Activated CD4-positive, CD25-positive, alpha-beta regulatory T cell treated with anti-CD3 and anti-CD28 coated beads, Interleukin-2, amount 50 U/mL, for 16 hours (primary cell): ENCODE measurements around the gene ACYP2.

Experiments
- DNase-seq: peaks from one replicate; pipeline ENCODE4 v3.0.0-alpha.2; 2020; ENCODE audit warnings: low read depth, low spot score

Gene ACYP2

DNA sequence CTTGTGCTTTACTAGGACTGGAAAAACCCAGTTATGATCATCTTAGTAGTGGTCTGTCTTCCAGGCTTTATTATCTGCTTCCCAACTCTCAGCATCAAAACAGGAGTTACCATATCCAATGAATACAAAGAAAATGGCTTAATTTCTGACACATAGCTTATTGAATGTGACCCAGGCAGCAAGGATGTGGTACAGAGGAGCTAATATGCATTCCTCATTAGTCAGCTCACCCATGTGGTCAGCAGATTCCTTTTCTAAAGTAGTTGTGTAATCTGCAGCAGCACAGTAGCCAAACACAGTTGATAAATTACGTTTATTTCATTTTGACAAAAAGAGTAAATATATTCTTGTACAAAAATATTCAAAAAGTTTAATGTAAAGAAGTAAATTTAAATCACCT lies 97.0 kb downstream of the ACYP2 start:
- DNase-seq, result no peak

DNA sequence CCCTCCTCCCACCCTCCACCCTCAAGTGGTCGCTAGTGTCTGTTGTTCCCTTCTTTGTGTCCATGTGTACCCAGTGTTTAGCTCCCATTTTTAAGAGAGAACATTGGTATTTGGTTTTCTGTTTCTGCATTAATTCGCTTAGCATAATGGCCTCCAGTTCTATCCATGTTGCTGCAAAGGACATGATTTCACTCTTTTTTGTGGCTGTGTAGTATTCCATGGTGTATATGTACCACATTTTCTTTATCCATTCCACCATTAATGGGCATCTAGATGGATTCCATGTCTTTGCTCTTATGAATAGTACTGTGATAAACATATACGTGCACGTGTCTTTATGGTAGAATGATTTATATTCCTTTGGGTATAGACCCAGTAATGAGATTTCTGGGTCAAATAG lies 97.7 kb downstream of the ACYP2 start:
- DNase-seq, result no peak

DNA sequence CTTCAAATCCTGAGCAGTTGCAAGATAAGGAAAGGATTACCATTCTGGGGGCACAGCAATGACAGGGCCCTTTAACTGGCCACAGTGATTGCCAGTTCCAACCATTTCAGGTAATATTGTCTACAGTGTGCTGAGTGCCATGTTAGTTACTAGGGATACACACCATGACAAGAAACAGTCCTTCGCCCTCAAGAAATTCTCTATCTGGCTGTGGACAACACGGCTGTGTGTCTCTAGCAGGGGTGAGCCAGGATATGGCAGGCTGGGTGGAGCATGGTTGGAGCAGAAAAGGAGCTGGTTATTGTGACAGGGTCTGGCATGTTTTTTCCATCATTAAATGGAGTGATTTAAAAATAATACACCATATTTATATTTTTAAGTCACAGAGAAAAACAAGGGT lies 109.6 kb downstream of the ACYP2 start:
- no peak for DNase-seq

DNA sequence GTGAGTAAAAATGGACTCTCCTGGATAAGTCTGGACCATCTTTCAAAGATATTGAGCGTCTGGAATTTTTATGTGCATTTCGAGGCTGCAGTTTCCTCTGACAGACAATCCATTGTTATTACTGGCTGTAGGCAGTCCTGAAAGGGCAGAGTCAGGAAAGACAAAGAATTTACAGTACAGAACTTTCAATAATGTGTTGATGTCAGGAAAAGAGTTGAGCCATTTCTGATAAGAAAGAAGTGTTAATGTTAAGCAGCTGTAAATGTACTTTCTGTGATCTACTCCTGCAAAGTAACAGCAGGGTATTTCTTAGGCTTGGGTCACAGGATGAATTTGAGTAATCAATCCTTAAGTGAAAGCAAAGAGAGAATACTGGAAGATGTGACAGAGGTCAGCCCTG lies 110.8 kb downstream of the ACYP2 start:
- DNase-seq, result no peak

DNA sequence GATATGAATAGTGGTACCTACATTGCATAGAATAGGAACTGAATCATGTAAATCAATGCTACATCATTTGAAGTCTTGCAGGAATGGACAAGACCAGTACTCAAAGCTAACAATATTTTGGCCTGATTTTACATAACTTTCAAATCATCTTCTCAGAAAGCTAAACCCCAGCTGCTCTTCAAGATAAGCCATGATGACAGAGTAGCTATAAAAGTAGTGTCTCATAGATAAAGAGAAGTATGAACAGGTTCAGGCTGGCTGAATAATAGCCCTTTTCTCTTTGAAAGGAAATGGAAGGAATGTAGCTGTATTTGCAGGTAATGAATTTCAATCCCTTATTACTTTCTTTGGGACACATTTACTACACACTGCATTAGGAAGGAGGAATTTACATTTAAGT lies 112.4 kb downstream of the ACYP2 start:
- DNase-seq, result no peak

DNA sequence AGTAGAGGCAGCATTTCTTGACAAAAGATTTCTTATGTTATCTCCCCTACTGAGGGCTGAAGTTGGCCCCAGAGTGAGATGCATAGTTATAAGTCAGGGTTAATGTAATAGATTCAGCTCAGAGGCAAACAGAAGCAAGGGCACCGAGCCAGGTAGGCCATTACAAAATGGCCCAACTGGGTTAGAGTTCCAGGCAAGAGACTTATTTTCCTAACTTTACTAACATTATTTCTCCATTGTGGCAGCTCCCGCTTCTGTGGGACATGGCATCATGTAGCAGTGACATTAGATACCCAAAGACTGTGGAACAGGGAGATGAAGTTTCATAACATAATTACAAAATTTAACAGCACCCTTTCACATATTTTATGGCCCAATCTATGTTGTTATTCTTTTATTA lies 113.5 kb downstream of the ACYP2 start:
- DNase-seq, result no peak

DNA sequence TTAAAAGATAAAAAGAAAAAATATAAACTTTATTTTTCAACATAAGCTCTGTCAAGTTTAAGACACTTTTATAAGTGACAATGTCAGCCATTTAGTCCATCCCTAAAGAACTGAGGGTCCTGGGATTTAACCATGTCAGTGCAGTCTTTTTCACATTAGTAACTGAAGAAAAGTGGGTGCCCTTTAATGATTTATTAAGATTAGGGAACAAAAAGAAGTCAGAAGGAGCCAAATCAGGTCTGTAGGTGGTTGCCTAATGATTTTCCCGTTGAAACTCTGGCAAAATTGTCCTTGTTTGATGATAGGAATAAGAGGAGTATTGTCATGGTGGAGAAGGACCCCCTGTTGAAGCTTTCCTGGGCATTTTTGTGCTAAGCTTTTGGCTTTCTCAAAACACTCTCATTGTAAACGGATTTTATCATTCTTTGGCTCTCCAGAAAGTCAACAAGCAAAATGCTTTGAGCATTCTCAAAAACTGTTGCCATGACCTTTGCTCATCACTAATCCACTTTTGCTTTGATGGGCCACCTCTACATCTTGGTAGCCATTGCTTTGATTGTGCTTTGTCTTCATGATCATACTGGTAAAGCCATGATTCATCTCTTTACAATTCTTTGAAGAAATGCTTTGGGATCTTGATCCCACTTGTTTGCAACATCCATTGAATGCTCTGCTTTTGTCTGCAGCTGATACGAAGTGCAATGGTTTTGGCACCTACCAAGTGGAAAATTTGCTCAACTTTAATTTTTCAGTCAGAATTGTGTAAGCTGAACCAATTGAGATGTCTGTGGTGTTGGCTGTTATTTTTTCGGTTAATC lies 118.6 kb downstream of the ACYP2 start:
- DNase-seq, result no peak

DNA sequence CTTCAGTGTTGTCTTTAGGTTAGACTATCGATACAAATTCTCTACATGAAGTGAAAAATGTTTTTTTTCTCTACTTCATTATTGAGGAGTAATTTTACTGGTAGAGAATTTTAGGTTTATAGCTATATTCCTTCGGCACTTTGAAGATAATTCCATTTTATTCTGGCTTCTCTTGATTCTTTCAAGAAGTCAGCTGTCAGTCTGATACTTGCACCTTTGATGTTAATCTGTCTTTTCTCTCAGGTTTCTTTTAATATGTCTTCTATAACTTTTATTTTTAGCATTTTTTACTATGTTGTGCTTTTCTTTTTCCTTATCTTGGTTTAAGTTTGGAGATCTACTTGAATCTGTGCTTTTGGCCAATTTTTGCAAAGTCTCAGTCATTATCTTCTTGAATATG lies 122.0 kb downstream of the ACYP2 start:
- no peak for DNase-seq

DNA sequence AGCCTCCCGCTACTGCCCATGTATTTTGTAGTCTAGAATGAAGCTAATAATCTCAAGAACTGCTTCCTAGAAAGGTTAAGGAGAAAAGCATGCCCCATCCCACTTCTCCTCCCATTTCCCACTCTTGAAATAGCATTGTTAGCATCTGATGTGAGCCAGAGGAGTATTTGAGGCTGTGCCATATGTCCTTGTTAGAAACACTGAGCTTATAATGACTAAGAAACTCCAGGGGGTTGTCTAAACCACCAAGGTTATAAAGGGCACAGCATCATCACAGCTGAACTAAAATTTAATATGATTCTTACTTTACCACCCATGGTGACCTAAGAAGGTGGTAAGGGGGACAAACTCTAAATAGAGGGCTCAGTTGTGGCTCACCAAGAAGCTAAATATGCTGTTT lies 124.0 kb downstream of the ACYP2 start:
- DNase-seq, result no peak

DNA sequence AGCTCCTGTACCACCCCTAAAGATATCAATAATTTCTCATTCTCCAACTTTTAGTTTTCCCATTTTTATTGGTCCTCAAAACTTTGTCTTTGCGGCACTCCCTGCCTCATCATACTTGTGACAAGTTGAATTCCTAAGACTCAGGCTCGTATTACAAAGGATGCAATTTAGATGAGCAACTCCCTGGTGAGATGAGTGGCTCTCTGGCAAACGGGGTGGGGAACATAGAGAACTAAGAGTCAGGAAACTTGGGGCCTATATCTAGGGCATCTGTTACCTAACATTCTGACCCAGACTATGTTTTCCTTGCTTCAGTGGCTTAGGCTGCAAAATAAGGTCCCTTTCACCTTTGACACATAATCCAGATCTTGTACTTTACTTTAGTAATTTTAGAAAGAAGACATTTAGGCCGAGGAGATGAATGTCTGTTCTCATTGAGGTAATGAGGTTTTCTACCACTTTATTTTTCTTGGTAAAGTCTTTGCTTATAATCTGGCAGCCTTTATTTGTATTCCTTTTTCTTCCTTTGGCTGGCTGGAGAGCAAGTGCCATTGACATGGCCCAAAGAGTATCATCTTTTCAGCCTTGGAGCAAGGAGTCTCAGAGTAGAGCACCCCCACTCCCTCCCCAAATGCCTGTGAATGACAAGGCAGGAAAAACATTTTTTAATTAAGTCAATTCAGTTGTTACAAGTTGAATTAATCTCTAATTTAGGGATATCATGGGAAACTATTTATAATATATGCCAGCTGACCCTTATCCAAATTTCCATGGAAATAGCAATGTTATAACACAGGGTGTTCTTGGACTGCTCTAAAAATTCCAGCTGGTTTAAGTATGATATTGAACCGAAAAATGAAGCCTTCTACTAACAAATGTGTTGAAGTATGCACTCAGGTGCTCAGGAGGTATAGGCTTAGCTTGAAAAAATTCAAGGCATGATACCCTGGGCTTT lies 125.4 kb downstream of the ACYP2 start:
- DNase-seq, result no peak

DNA sequence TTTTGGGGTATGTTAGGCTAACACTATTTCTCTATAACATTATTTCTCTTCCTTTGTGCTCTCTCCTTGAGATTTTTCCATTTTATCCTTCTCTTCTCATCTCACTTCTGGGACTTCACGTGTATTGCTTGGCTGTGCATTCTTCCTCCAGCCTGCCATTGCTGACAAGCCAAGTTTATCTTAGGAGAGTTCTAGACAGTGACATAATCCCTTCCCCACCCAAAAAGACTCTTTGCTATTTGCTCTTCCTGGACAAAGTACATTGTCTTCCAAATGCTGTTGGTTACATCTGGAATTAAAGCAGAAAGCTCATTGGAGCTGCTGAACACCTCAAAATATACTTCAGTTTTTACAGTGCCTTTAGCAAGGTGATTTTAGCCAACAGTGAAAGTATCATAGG lies 131.7 kb downstream of the ACYP2 start:
- no peak for DNase-seq

DNA sequence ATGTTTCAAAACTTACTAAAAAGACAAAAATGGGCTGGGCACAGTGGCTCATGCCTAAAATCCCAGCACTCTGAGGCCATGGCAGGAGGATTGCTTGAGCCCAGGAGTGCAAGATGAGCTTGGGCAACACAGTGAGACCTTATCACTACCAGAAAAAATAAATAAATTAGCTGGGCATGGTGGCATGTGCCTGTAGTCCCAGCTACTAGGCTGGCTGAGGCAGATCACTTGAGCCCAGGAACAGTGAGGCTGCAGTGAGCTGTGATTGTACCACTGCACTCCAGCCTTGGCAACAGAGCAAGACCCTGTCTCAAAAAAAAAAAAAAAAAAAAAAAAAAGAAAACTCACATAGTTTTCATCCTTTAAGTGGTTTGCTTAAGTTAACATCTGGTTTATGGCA lies 134.2 kb downstream of the ACYP2 start:
- no peak for DNase-seq

DNA sequence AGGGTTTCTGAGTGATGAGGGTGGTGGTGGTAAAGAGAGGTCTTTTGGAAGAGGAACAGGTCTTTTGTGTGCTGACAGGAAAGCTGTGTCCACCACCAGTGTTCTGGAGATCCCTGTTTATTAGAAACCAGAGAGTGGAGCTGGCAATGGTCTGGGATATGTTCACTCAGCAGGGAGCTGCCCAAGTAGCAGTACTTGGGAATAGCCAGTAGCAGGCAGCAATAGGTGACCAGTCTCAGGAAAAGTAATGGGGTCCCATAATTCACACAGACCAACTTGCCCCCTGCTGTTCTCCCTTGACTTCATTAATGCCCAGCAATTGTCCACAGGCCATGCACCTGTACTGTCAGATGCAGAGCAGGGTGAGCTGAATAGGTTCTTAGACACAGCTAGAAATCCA lies 138.8 kb downstream of the ACYP2 start:
- no peak for DNase-seq

DNA sequence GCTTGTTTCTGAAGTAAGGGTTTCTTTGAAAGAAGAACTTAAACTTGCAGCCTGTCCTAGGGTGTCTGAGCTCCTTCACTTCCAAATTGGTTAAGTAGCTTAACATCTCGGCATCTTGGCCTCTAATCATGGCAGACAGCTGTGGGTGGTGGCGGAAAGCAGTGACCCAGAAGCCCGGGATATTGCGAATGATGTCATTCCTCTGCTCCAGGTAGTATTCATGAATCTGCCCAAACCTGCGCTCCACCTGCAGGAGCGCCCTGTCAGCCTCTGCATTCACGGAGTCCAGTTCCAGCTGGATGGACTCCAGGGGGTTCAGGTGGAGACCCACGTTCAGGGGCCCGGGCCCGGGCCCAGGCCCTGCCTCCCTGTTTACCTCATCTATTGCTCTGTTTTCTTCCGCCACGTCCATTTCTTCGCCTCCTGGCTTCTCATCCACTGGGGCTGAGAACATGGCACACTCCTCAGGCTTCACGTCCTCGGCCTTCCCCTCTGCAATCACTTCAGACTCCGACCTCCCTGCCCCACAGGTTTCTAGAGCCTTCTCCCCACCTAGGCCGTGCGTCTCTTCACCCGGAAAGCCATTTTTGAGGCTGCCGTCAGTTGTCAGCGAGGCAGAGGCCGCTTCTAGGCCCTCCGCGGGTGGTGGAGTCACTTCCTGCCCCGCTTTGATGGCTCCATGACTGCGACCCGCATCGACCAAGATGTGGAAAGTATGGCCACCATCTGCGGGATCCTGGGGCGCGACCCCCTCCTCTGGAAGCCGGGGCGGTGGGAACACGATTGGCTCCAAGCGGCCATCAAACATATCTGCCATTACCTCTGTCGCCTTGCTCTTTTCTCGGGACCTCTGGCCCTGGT lies 140.0 kb downstream of the ACYP2 start:
- DNase-seq, result no peak

DNA sequence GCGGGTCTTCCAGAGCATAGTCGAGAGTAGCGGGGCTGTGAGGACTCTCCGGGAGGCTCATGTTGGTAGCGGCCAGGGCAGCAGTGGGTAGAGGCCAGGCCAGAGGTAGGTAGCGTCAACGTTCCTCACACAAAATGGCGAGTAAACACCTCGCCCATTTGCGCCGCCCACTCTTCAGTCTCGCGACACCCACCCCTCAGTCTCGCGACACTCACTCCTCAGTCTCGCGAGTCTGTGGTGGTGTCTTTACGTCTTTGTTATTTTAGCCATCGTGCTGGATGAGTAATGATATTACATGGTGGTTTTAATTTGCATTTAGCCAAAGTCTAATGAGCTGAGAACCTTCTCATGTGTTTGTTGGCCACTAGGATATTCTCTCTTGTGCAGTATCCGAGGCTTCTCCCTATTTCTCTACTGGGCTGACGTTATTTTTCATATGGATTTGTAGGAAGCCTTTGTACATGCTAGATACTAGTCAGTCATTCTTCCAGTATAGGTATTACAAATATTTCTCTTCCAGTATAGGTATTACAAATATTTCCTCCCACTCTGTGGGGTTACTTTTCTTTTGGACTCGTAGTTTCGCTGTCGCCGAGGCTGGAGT lies 140.8 kb downstream of the ACYP2 start, which contains the start of gene TSPYL6:
TSPYL6 (minus strand) TSS at position 139 of the 604 bp plus-strand sequence; CDS start at position 61, 78 bp downstream.
- DNase-seq, result no peak

DNA sequence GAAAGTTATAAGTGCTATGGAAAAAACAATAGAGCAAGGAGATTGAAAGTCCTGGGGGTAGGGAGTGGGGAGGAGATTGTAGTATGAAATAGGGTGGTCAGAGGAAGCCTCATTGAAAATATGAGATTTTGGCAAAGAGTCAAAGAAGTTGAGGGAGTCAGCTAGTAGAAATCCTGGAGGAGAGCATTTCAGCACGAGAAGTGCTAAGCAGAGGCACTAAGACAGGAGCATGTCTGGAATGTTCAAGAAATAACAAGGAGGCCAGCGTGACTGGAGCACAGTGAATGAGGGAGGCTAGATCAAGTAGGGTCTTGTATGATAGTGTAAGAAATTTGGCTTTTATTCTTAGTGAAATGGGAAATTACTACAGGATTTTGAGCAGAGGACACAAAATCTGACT lies 142.8 kb downstream of the ACYP2 start:
- no peak for DNase-seq

DNA sequence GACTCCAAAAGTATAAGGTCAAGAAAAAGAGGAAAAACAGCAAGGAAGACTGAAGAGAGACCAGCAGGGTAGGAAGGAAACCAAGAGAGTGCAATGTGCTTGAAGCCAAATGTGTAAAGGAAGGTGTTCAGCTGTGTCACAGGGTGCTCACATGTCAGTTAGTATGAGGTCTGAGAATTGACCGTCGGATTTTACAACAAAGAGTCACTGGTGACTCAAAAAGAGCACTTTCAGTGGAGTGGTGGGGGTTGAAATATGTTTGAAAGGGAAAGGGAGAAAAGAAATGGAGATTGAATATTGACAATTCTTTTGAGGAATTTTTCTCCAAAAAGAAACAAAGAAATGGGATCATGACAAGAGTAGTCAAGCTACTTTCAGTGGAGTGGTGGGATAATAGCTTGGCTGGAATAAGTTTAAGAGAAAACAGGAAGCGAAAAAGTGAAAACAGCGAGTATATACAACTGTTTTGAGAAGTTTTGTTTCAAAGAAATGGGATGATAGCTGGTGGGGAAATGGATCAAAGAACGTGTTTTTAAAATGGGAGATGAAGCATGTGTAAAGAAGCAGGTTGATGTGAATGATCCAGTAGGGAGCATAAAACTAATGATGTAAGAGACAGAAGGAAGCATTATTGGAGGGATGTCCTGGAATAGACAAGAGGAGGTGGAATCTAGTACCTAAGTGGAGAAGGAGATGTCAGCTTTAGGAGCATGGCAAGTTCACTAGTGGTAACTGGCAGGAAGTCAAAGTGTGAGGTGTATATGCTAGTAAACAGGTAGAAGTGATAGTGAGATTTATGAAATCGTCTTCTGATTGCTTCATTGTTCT lies 144.2 kb downstream of the ACYP2 start:
- no peak for DNase-seq

DNA sequence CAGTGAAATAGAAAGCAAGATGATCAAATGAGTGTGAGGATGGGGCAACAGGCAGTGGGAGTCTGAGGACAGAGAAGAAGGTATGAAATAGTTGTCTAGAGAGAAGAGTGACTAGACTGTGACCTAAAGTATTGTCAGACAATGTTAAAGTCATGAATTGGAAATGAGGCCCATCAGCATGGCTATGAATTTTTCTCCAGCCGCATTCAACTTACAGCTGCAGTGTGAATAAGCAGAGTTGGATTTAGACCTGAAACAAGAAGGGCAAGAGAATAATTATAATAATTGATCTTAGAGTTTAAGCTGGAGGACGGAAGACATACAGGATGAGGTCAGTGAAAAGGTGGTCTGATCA lies 144.8 kb downstream of the ACYP2 start:
- DNase-seq, result no peak

DNA sequence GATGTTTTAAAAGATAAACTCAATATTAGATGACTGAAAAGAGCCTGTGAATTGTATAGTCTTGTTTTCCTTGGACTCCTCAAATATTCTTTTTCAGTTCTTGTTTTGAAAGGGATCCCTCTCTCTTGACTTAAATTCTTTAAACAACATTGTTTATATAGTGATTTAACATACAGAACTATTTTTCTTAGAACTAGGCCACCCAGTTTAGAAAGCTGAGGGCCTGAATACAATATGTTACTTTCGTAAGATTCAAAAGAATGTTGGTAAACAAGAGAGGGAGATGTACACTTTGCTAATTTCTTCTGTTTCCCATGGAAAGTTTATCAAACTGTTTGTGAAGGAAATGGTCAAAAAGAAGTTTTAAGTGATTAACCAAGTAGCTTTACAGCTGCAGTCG lies 146.1 kb downstream of the ACYP2 start:
- DNase-seq, result no peak

DNA sequence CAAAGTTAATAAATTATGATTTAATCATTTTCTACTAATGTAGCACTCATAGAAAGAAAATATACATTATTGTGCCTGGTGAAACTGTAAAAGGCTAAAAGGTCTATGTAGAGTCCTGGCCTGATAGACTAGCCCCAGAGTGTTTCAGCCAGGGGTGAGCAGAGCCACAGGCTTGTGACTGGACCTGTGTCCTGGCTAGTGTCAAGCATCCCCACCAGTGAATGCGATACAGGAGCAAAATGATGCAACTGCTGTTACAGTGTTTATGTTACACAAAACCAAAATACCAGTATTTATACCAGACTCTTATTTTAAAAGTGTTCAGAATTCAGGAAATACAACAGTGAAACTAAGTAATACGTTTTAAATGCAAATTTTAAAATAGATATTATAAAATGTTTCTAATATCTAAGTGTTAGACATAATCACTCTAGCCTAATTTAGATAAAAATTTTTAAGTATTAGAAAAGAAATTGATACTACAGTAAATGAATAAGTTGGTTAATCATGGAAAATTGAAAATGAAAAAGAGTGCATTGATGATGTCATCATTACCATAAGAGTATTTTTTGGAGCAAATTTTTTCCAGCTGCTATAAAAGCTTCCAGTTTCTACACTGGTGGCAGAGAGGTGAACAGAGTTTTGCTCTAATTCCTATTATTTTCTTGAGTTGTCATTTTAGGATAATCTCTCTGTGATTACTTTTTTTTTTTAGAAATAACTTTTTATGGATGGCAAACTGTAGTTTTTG lies 146.8 kb downstream of the ACYP2 start:
- no peak for DNase-seq
